Umbilical cord (tissue), 2 donors: Measurements from ENCODE around the gene TRIO. TPM values are rescaled to one million over a fixed set of nuclear protein-coding genes. Genes with fewer than 3 reads are reported as not detected.

ENCODE experiments used
- DNase-seq: peaks from one replicate; pipeline ENCODE4 v3.0.0-alpha.2; 2015; ENCODE audit warnings: low spot score
- total RNA-seq: library from RNA; depleted of rRNA; stranded (reverse); fragments of >200 nt; gene quantifications from one replicate; pipeline ENCODE4 v1.2.3, GENCODE V29; 2014; ENCODE audit warnings: low replicate concordance; ENCODE audit not compliant: insufficient read depth

The TRIO gene
- total RNA-seq, 1 donor from 2014 or later, result 170 TPM

GRCh38 chr5:14264605-14265316 lies 121.6 kb downstream of the TRIO start:
- peak; percentile 90 for DNase-seq

- peak; percentile 17 for DNase-seq
Observed at GRCh38 chr5:14265570-14265969, 122.4 kb downstream of the TRIO start.

GRCh38 chr5:14266171-14266570 lies 123.0 kb downstream of the TRIO start:
- no peak for DNase-seq

GRCh38 chr5:14266686-14267085 lies 123.5 kb downstream of the TRIO start:
- DNase-seq, result peak; percentile 19

DNA sequence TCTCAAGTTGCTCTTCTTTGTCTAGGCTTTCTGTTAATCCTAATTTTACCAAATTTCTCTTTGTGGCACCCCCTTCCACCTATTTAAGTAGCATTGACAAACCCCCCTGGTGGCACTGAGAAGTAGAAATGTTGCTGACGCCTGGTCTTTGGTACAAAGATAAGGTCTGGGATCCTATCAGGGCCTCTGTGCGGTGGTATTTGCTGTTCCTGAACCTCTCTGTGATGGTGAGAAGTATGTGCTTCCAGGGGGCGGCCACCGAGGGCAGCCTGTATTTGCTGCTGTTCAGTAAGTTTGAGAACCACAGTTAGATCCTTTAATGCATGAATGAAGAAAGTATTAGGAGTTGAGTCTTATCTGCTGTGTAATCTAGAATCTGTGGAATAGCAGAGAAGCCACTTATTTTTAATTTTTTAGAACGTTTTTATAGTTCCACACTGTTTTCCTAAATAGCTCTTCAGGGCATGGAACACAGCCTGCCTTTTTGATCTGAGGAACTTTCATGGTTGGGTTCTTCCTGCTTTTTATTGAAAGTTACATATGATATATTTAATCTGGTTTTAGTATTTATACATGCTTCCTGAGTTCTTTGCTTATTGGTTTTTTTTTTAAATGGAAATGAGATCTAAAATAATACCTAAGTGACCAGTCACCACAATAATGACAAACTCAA lies 124.2 kb downstream of the TRIO start:
- peak; percentile 14 for DNase-seq

DNA sequence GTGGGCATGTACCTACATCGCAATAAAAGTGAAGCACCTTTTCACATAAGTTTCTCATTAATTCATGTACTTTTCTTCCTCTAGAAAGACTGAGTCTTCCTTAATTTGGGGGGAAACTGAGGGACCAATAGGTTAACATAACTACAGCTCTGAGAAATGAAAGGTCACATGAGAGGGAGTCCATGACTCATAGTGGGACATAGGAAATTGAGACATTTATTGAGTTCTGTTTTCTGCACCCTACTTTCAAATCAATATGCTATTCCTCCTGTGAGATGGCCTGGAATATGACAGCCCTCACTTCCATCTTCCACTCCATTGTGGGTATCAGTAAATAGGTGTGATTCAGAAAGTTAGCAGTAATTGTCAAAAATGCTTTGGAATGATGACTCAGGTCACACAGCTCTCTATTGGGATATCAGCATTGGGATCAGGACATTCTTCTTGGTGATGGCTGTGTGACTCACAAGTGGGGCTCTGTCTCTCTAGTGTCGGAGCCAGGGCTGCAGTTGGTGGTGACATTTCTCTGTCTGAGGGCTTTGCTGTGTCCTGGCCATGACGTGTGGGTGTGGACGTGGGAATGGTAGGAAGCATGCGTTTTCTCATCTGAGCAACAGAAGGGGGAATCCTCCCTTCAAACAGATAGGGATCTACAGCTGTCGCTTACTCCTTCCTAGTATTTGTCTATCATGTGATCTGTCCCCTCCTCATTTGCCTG lies 125.0 kb downstream of the TRIO start:
- DNase-seq, result no peak

GRCh38 chr5:14268738-14269137 lies 125.6 kb downstream of the TRIO start:
- peak; percentile 35 for DNase-seq

GRCh38 chr5:14269395-14269794 lies 126.3 kb downstream of the TRIO start:
- peak; percentile 13 for DNase-seq

GRCh38 chr5:14270209-14270702 lies 127.1 kb downstream of the TRIO start:
- DNase-seq, result peak; percentile 82

DNA sequence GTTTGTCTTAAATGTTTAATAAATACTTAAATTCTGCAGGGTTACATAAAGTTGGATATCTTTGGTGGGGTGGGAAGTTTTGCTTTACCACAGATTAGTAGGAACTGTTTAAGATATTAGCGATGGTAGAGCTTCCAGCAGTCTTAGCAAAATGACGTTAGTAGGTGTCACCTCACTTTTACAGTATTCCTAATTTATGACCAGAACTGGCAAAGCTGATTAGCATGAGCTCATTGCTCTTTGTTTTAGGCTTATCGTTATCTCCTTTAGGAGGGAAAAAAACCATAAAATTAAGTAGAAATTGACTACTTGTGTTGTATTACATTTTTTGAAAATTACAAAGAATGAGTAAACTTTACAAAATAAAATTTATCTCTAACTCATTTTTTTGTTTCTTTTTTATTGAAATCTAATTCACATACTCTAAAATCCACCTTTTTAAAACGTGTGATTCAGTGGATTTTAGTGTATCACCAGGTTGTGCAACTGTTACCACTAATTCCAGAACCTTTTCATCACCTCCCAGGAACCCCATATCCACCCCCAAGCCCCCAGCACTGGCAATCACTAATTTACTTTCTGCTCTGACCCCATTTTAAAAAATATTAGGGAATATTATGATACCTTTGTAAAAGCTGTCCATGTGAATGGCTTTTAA lies 129.5 kb downstream of the TRIO start:
- DNase-seq, result no peak

DNA sequence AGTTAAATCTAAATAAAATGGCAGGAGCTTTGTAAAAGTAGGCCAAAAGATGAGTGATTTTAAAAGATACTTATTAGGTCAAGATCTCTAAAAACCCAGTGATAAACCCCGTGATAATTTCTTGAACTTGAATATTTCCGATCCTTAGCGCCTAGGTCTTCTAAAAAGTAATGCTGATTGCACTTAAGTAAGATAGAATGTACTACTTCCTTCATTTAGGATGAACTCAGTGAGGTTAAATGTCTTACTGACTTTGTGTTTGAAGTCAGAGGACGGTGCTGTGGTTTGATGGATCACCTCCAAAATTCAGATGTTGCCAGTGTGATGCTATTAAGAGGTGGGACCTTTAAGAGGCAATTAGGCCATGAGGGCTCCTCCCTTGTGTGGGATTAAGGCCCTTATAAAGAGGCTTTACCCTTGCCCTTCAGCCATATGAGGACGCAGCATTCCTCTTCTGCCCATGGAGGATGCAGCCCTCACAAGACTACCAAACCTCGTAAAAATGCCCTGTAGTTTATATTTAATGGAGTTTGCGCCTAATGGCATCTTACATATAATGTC lies 130.1 kb downstream of the TRIO start:
- DNase-seq, result no peak

DNA sequence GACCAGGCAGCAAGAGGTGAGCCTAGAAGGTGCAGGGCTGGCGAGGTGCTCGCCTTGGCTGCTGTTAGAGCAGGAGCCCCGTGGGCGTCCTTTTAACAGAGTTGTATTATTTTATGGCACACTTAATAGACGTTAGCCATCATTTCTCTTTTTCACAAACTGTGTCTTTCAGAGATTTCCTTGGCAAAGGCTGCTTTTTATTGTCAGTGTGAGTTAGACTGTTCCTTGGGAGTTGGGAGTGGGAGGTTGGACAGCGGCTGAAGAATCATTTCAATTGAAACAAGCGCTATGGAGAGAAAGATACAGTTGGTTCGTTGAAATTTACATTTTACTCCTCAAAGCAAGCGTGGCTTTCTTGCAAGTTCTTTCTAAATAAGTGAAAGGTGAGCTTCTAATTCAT lies 133.2 kb downstream of the TRIO start:
- no peak for DNase-seq

- no peak for DNase-seq
Observed at GRCh38 chr5:14277385-14278320, 134.5 kb downstream of the TRIO start.

- no peak for DNase-seq
Observed at GRCh38 chr5:14280294-14280854, 137.2 kb downstream of the TRIO start.

- DNase-seq, result no peak
Observed at GRCh38 chr5:14281746-14282181, 138.6 kb downstream of the TRIO start.

- no peak for DNase-seq
Observed at GRCh38 chr5:14283139-14283538, 140.0 kb downstream of the TRIO start.

- DNase-seq, result no peak
Observed at GRCh38 chr5:14284392-14285148, 141.4 kb downstream of the TRIO start.

DNA sequence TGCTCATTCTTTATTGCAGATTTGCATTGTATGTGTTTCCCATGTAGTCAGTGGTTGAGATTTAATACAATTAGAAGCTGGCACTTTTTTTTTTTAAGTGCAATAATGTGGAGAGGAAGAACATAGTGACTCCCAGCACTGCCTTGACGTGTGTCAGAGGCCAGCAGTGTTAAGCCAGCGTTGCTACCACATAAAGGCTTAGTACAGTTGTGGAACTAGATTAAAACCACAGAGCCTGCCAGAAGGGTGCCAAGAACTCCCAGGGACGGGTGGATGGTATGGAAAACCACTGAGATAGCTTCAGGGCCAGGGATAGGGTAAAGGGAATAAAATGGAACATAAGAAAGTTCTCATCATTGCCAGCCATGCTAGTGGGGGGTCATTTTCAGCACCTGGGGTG lies 142.9 kb downstream of the TRIO start:
- DNase-seq, result no peak
